ENCODE results near the gene USB1.

Gene USB1

GRCh38 chr16:57987441-57988177, 13.6 kb upstream of the USB1 start:
- no peaks in the 10 kb centered on the region for H3K36me3 ChIP-seq (ENCODE audit: insufficient read depth, low read depth, low read length)
- H3K27me3 ChIP-seq (ENCODE audit: insufficient read depth, low read length): peaks cover 46% of the 10 kb centered on the region
- no peak overlapping the region for H3K27ac ChIP-seq (ENCODE audit: low read length)
- H3K4me1 ChIP-seq (ENCODE audit: insufficient read depth, low read length): no peaks in the 10 kb centered on the region
- no peak overlapping the region for H3K4me3 ChIP-seq (ENCODE audit: low read length)
- H3K9me3 ChIP-seq (ENCODE audit: insufficient read depth, low read depth, low read length): no peaks in the 10 kb centered on the region
- H3K9ac ChIP-seq (ENCODE audit: low read depth, low read length): no peak overlapping the region

- peaks cover 40% of the 10 kb centered on the region for H3K27me3 ChIP-seq (ENCODE audit: insufficient read depth, low read length)
- no peak overlapping the region for H3K4me3 ChIP-seq (ENCODE audit: low read length)
- no peaks in the 10 kb centered on the region for H3K4me1 ChIP-seq (ENCODE audit: insufficient read depth, low read length)
- H3K27ac ChIP-seq (ENCODE audit: low read length): no peak overlapping the region
- no peaks in the 10 kb centered on the region for H3K36me3 ChIP-seq (ENCODE audit: insufficient read depth, low read depth, low read length)
- H3K9ac ChIP-seq (ENCODE audit: low read depth, low read length): no peak overlapping the region
- H3K9me3 ChIP-seq (ENCODE audit: insufficient read depth, low read depth, low read length): no peaks in the 10 kb centered on the region
These were observed 12.3 kb upstream of the USB1 start for GRCh38 chr16:57988929-57989328.

GRCh38 chr16:57991551-57992059, 9.6 kb upstream of the USB1 start:
- H3K4me1 ChIP-seq (ENCODE audit: insufficient read depth, low read length): no peaks in the 10 kb centered on the region
- H3K4me3 ChIP-seq (ENCODE audit: low read length): no peak overlapping the region
- peaks cover 15% of the 10 kb centered on the region for H3K27me3 ChIP-seq (ENCODE audit: insufficient read depth, low read length)
- H3K9me3 ChIP-seq (ENCODE audit: insufficient read depth, low read depth, low read length): no peaks in the 10 kb centered on the region
- no peak overlapping the region for H3K27ac ChIP-seq (ENCODE audit: low read length)
- no peak overlapping the region for H3K9ac ChIP-seq (ENCODE audit: low read depth, low read length)
- H3K36me3 ChIP-seq (ENCODE audit: insufficient read depth, low read depth, low read length): 0 out of 2 replicates have a peak, but pooled peaks cover under 1% of the 10 kb centered on the region

GRCh38 chr16:57992084-57992483, 9.1 kb upstream of the USB1 start:
- peaks cover 10% of the 10 kb centered on the region for H3K27me3 ChIP-seq (ENCODE audit: insufficient read depth, low read length)
- H3K9me3 ChIP-seq (ENCODE audit: insufficient read depth, low read depth, low read length): no peaks in the 10 kb centered on the region
- H3K4me1 ChIP-seq (ENCODE audit: insufficient read depth, low read length): no peaks in the 10 kb centered on the region
- 0 out of 2 replicates have a peak, but pooled peaks cover 5% of the 10 kb centered on the region for H3K36me3 ChIP-seq (ENCODE audit: insufficient read depth, low read depth, low read length)
- H3K27ac ChIP-seq (ENCODE audit: low read length): no peak overlapping the region
- no peak overlapping the region for H3K4me3 ChIP-seq (ENCODE audit: low read length)
- no peak overlapping the region for H3K9ac ChIP-seq (ENCODE audit: low read depth, low read length)

- Histone ChIP-seq H3K9ac (ENCODE audit: low read depth, low read length) (no peak overlapping the region), H3K27ac (ENCODE audit: low read length) (no peak overlapping the region), H3K9me3 (ENCODE audit: insufficient read depth, low read depth, low read length) (no peaks in the 10 kb centered on the region), H3K4me3 (ENCODE audit: low read length) (no peak overlapping the region), H3K27me3 (ENCODE audit: insufficient read depth, low read length) (no peaks in the 10 kb centered on the region), H3K36me3 (ENCODE audit: insufficient read depth, low read depth, low read length) (0 out of 2 replicates have a peak, but pooled peaks cover 15% of the 10 kb centered on the region), H3K4me1 (ENCODE audit: insufficient read depth, low read length) (no peaks in the 10 kb centered on the region)
These were observed 7.8 kb upstream of the USB1 start for GRCh38 chr16:57993438-57993837.

GRCh38 chr16:57993897-57994296, 7.3 kb upstream of the USB1 start:
- H3K9ac ChIP-seq (ENCODE audit: low read depth, low read length): no peak overlapping the region
- no peak overlapping the region for H3K4me3 ChIP-seq (ENCODE audit: low read length)
- 0 out of 2 replicates have a peak, but pooled peaks cover 15% of the 10 kb centered on the region for H3K36me3 ChIP-seq (ENCODE audit: insufficient read depth, low read depth, low read length)
- no peaks in the 10 kb centered on the region for H3K4me1 ChIP-seq (ENCODE audit: insufficient read depth, low read length)
- no peak overlapping the region for H3K27ac ChIP-seq (ENCODE audit: low read length)
- no peaks in the 10 kb centered on the region for H3K27me3 ChIP-seq (ENCODE audit: insufficient read depth, low read length)
- no peaks in the 10 kb centered on the region for H3K9me3 ChIP-seq (ENCODE audit: insufficient read depth, low read depth, low read length)

- Histone ChIP-seq H3K9ac (ENCODE audit: low read depth, low read length) (no peak overlapping the region), H3K4me3 (ENCODE audit: low read length) (no peak overlapping the region), H3K27me3 (ENCODE audit: insufficient read depth, low read length) (peaks cover under 1% of the 10 kb centered on the region; the same call in 1 of the 2 replicates), H3K27ac (ENCODE audit: low read length) (no peak overlapping the region), H3K9me3 (ENCODE audit: insufficient read depth, low read depth, low read length) (no peaks in the 10 kb centered on the region), H3K4me1 (ENCODE audit: insufficient read depth, low read length) (no peaks in the 10 kb centered on the region), H3K36me3 (ENCODE audit: insufficient read depth, low read depth, low read length) (0 out of 2 replicates have a peak, but pooled peaks cover 15% of the 10 kb centered on the region)
These were observed 6.8 kb upstream of the USB1 start for GRCh38 chr16:57994361-57994760.

- Histone ChIP-seq H3K9ac (ENCODE audit: low read depth, low read length) (no peak overlapping the region), H3K4me3 (ENCODE audit: low read length) (no peak overlapping the region), H3K4me1 (ENCODE audit: insufficient read depth, low read length) (no peaks in the 10 kb centered on the region), H3K36me3 (ENCODE audit: insufficient read depth, low read depth, low read length) (0 out of 2 replicates have a peak, but pooled peaks cover 15% of the 10 kb centered on the region), H3K9me3 (ENCODE audit: insufficient read depth, low read depth, low read length) (no peaks in the 10 kb centered on the region), H3K27me3 (ENCODE audit: insufficient read depth, low read length) (peaks cover 5% of the 10 kb centered on the region; the same call in 1 of the 2 replicates), H3K27ac (ENCODE audit: low read length) (no peak overlapping the region)
These were observed 6.4 kb upstream of the USB1 start for GRCh38 chr16:57994778-57995177.

GRCh38 chr16:57995721-57996405, 5.3 kb upstream of the USB1 start:
- Histone ChIP-seq H3K27me3 (ENCODE audit: insufficient read depth, low read length) (peaks cover 6% of the 10 kb centered on the region; the same call in 1 of the 2 replicates), H3K4me1 (ENCODE audit: insufficient read depth, low read length) (no peaks in the 10 kb centered on the region), H3K27ac (ENCODE audit: low read length) (no peak overlapping the region)

GRCh38 chr16:57996406-57997175, 4.6 kb upstream of the USB1 start:
- Histone ChIP-seq H3K9ac (ENCODE audit: low read depth, low read length) (no peak overlapping the region), H3K27me3 (ENCODE audit: insufficient read depth, low read length) (peaks cover 6% of the 10 kb centered on the region; the same call in 1 of the 2 replicates), H3K4me3 (ENCODE audit: low read length) (no peak overlapping the region), H3K9me3 (ENCODE audit: insufficient read depth, low read depth, low read length) (no peaks in the 10 kb centered on the region), H3K36me3 (ENCODE audit: insufficient read depth, low read depth, low read length) (0 out of 2 replicates have a peak, but pooled peaks cover 15% of the 10 kb centered on the region), H3K4me1 (ENCODE audit: insufficient read depth, low read length) (no peaks in the 10 kb centered on the region), H3K27ac (ENCODE audit: low read length) (no peak overlapping the region)

More at GRCh38 chr16:57995721-57996405, 5.3 kb upstream of the USB1 start:
- Histone ChIP-seq H3K36me3 (ENCODE audit: insufficient read depth, low read depth, low read length) (0 out of 2 replicates have a peak, but pooled peaks cover 15% of the 10 kb centered on the region), H3K9ac (ENCODE audit: low read depth, low read length) (no peak overlapping the region), H3K9me3 (ENCODE audit: insufficient read depth, low read depth, low read length) (no peaks in the 10 kb centered on the region), H3K4me3 (ENCODE audit: low read length) (no peak overlapping the region)

GRCh38 chr16:57997176-57997527, 4.1 kb upstream of the USB1 start:
- no peak overlapping the region for H3K27ac ChIP-seq (ENCODE audit: low read length)
- 0 out of 2 replicates have a peak, but pooled peaks cover 15% of the 10 kb centered on the region for H3K36me3 ChIP-seq (ENCODE audit: insufficient read depth, low read depth, low read length)
- no peaks in the 10 kb centered on the region for H3K9me3 ChIP-seq (ENCODE audit: insufficient read depth, low read depth, low read length)
- no peak overlapping the region for H3K9ac ChIP-seq (ENCODE audit: low read depth, low read length)
- H3K4me3 ChIP-seq (ENCODE audit: low read length): no peak overlapping the region
- H3K4me1 ChIP-seq (ENCODE audit: insufficient read depth, low read length): no peaks in the 10 kb centered on the region
- peaks cover 6% of the 10 kb centered on the region; the same call in 1 of the 2 replicates for H3K27me3 ChIP-seq (ENCODE audit: insufficient read depth, low read length)
